ENCODE measurements around the gene BAAT. TPM values are rescaled to one million over a fixed set of nuclear protein-coding genes. Genes with fewer than 3 reads are reported as not detected.

BAAT gene
- total RNA-seq, 1 experiment from 2014 or later: 0.25 TPM

GRCh38 chr9:101354765-101355708 is 29.8 kb downstream of the BAAT start:
- no peak overlapping the region for H3K27ac ChIP-seq (ENCODE audit: low read depth, low read length)
- CTCF ChIA-PET: no interaction called here

More at GRCh38 chr9:101354765-101355708, 29.8 kb downstream of the BAAT start:
- Histone ChIP-seq H3K4me3 (replicated peaks in 1 of 2; ENCODE audit: low read depth in 1 of 2, low read length in 2 of 2) (no peak overlapping the region), H3K79me2 (ENCODE audit: insufficient read depth, low read length) (no peaks in the 10 kb centered on the region), H3K27me3 (ENCODE audit: insufficient read depth, low read length) (no peaks in the 10 kb centered on the region), H3K4me1 (ENCODE audit: control insufficient read depth in 1 of 2, insufficient read depth in 2 of 2, low read length in 2 of 2) (0 out of 4 replicates have a peak, but pooled peaks cover 0 to 6% of the 10 kb centered on the region in 2 experiments), H3K36me3 (ENCODE audit: control insufficient read depth in 1 of 2, insufficient read depth in 2 of 2, low read length in 2 of 2) (no peaks in the 10 kb centered on the region), H3K9ac (ENCODE audit: low read length) (no peak overlapping the region), H3K4me2 (ENCODE audit: low read length) (no peak overlapping the region), H4K20me1 (ENCODE audit: insufficient read depth) (no peaks in the 10 kb centered on the region), H3K9me2 (ENCODE audit: insufficient read depth) (no peaks in the 10 kb centered on the region), H3K9me3 (ENCODE audit: control insufficient read depth in 1 of 2, insufficient read depth in 1 of 2, low read depth in 1 of 2, low read length in 2 of 2) (no peaks in the 10 kb centered on the region), H2AFZ (ENCODE audit: low read depth, low read length, poor library complexity, severe bottlenecking) (no peak overlapping the region)
- DNase-seq (ENCODE audit: low read depth, low spot score) (no peak), ATAC-seq (no peak)
- ChIA-PET POLR2A (no interaction called here), RAD21 (ENCODE audit: low non-redundant PET in 1 of 2, low total read pairs in 2 of 2, uncharacterized antibody in 2 of 2, unreplicated experiment in 2 of 2) (no interaction called here)
- intact Hi-C loops (cut with micrococcal nuclease): no loop called here
- no TSS peak for BruUV-seq (replicated peaks)
- TF ChIP-seq EZH2 (IDR thresholded peaks at IDR 0.05) (no peak), REST (IDR thresholded peaks at IDR 0.05; ENCODE audit: low read depth) (no peak), ZFX (IDR thresholded peaks at IDR 0.05) (no peak), ATF3 (IDR thresholded peaks at IDR 0.05) (no peak), JUND (IDR thresholded peaks at IDR 0.05) (no peak), ZNF274 (IDR thresholded peaks at IDR 0.05; ENCODE audit: low read depth, low read length) (no peak)
